Type B pancreatic cell (in vitro differentiated cells): ENCODE data around the gene CXCL16. TPM values are rescaled to one million over a fixed set of nuclear protein-coding genes. Genes with fewer than 3 reads are reported as not detected.

Experiments
- total RNA-seq: library from RNA; stranded (reverse); gene quantifications from 2 replicates; pipeline ENCODE4 v1.2.1, GENCODE V29; 2021; ENCODE audit warnings: low replicate concordance

The CXCL16 gene
- total RNA-seq, 1 donor from 2014 or later = 15.2 TPM

Other genes with a start within 250 kb of the CXCL16 start
- gene SPNS2, start 241.0 kb downstream of the CXCL16 start, total RNA-seq = 16.1 and 36.7 TPM in 2 replicates
- 63.7 and 66.0 TPM in 2 replicates for gene MYBBP1A, start 184.5 kb downstream of the CXCL16 start, total RNA-seq
- 1.0 and 1.4 TPM in 2 replicates for gene GGT6, start 179.4 kb downstream of the CXCL16 start, total RNA-seq
- gene SMTNL2, start 155.4 kb downstream of the CXCL16 start, total RNA-seq = 19.4 and 25.5 TPM in 2 replicates
- gene ALOX15, start 98.2 kb downstream of the CXCL16 start, total RNA-seq = 2.1 and 4.9 TPM in 2 replicates
- 72.7 and 92.9 TPM in 2 replicates for gene PELP1, start 35.8 kb downstream of the CXCL16 start, total RNA-seq
- 22.9 and 47.4 TPM in 2 replicates for gene ARRB2, start 29.3 kb downstream of the CXCL16 start, total RNA-seq
- gene MED11, start 8.5 kb downstream of the CXCL16 start, total RNA-seq = 17.6 and 21.8 TPM in 2 replicates
- gene ZMYND15, start 95 bp downstream of the CXCL16 start, total RNA-seq = 0.70 and 1.4 TPM in 2 replicates
- gene TM4SF5, start 32.0 kb upstream of the CXCL16 start, total RNA-seq = 5.3 and 9.6 TPM in 2 replicates
- 1.2 and 1.8 TPM in 2 replicates for gene VMO1, start 46.4 kb upstream of the CXCL16 start, total RNA-seq
- 4.7 and 9.8 TPM in 2 replicates for gene GLTPD2, start 49.0 kb upstream of the CXCL16 start, total RNA-seq
- gene PSMB6, start 56.2 kb upstream of the CXCL16 start, total RNA-seq = 117 and 124 TPM in 2 replicates
- 58.7 and 69.3 TPM in 2 replicates for gene PLD2, start 67.2 kb upstream of the CXCL16 start, total RNA-seq
- 111 and 204 TPM in 2 replicates for gene MINK1, start 93.4 kb upstream of the CXCL16 start, total RNA-seq
- gene C17orf107, start 159.6 kb upstream of the CXCL16 start, total RNA-seq = 4.4 and 9.3 TPM in 2 replicates
- gene CHRNE, start 163.2 kb upstream of the CXCL16 start, total RNA-seq = 0.27 and 0.52 TPM in 2 replicates
- gene GP1BA, start 192.3 kb upstream of the CXCL16 start, total RNA-seq = not detected in 2 replicates
- 60.2 and 63.6 TPM in 2 replicates for gene SLC25A11, start 200.1 kb upstream of the CXCL16 start, total RNA-seq
- gene RNF167, start 200.3 kb upstream of the CXCL16 start, total RNA-seq = 98.8 and 132 TPM in 2 replicates
- 404 and 455 TPM in 2 replicates for gene PFN1, start 208.6 kb upstream of the CXCL16 start, total RNA-seq
- 4.8 and 24.0 TPM in 2 replicates for gene ENO3, start 211.2 kb upstream of the CXCL16 start, total RNA-seq
- 60.5 and 73.1 TPM in 2 replicates for gene SPAG7, start 227.9 kb upstream of the CXCL16 start, total RNA-seq
- 26.3 and 35.6 TPM in 2 replicates for gene CAMTA2, start 247.7 kb upstream of the CXCL16 start, total RNA-seq